KOPT-K1 (cell line): ENCODE results near the gene KANSL2.
"Not testable (repeated sequence)": the region's sequence is repeated elsewhere in the genome, so short reads cannot be mapped to it uniquely, and the experiment has no call there.

Experiments
- H3K27ac ChIP-seq: fragments of 200-600 bp; sonication (generic); 2 replicates; pipeline ENCODE4 v1.5.1; 2016; ENCODE audit warnings: antibody characterized with exemption, mild to moderate bottlenecking, low read depth, low read length; ENCODE audit not compliant: poor library complexity, severe bottlenecking
- H3K36me3 ChIP-seq: fragments of 200-600 bp; sonication (generic); 2 replicates; pipeline ENCODE4 v1.5.1; 2017; ENCODE audit warnings: antibody characterized with exemption, mild to moderate bottlenecking, low read length, moderate library complexity; ENCODE audit not compliant: insufficient read depth
- H3K9me3 ChIP-seq: fragments of 200-600 bp; sonication (generic); 2 replicates; pipeline ENCODE4 v1.5.1; 2017; ENCODE audit warnings: antibody characterized with exemption, low read length, mild to moderate bottlenecking; ENCODE audit not compliant: insufficient read depth, poor library complexity, severe bottlenecking

KANSL2 gene

GRCh38 chr12:48681710-48682532 is at the start of gene KANSL2:
Gene KANSL2 (minus strand): TSS chr12:48682238. CDS start chr12:48681632, 606 bp downstream.
- Histone ChIP-seq H3K9me3 (no peaks in the 10 kb centered on the region), H3K27ac (peak within 1 kb of the TSS; percentile 92), H3K36me3 (peaks cover 38% of the 10 kb centered on the region)

- Histone ChIP-seq H3K36me3 (no peaks in the 10 kb centered on the region), H3K27ac (no peak overlapping the region), H3K9me3 (no peaks in the 10 kb centered on the region)
Observed at GRCh38 chr12:48728807-48729206, 46.8 kb upstream of the KANSL2 start.

GRCh38 chr12:48720737-48721136 is 38.7 kb upstream of the KANSL2 start:
- not testable (repeated sequence) for H3K27ac ChIP-seq, H3K36me3 ChIP-seq
- H3K9me3 ChIP-seq = peaks cover 20% of the 10 kb centered on the region

- not testable (repeated sequence) for H3K27ac ChIP-seq, H3K36me3 ChIP-seq
- peaks cover 20% of the 10 kb centered on the region for H3K9me3 ChIP-seq
Observed at GRCh38 chr12:48720171-48720570, 38.1 kb upstream of the KANSL2 start.

GRCh38 chr12:48719002-48719401 is 37.0 kb upstream of the KANSL2 start:
- not testable (repeated sequence) for H3K27ac ChIP-seq
- Histone ChIP-seq H3K36me3 (peaks cover 13% of the 10 kb centered on the region), H3K9me3 (peaks cover 20% of the 10 kb centered on the region)

- H3K9me3 ChIP-seq = peaks cover 19% of the 10 kb centered on the region
- H3K27ac ChIP-seq = peak overlapping the region; percentile 87
- H3K36me3 ChIP-seq = peaks cover 30% of the 10 kb centered on the region
Observed at GRCh38 chr12:48717252-48717695, 35.2 kb upstream of the KANSL2 start.

- Histone ChIP-seq H3K27ac (peak within 1 kb of the TSS; percentile 87), H3K36me3 (peaks cover 36% of the 10 kb centered on the region), H3K9me3 (peaks cover 16% of the 10 kb centered on the region)
Observed at GRCh38 chr12:48716493-48717251, 34.6 kb upstream of the KANSL2 start, which contains the start of gene CCNT1. Gene CCNT1 (minus strand): TSS chr12:48716707. CDS start chr12:48716675, 32 bp downstream.

- Histone ChIP-seq H3K36me3 (peaks cover 42% of the 10 kb centered on the region), H3K9me3 (peaks cover 14% of the 10 kb centered on the region), H3K27ac (peak overlapping the region; percentile 87)
Observed at GRCh38 chr12:48716168-48716492, 34.1 kb upstream of the KANSL2 start.

GRCh38 chr12:48712209-48712608 is 30.2 kb upstream of the KANSL2 start:
- H3K36me3 ChIP-seq = peaks cover 80% of the 10 kb centered on the region
- no peaks in the 10 kb centered on the region for H3K9me3 ChIP-seq

GRCh38 chr12:48698822-48699221 is 16.8 kb upstream of the KANSL2 start:
- H3K9me3 ChIP-seq, H3K27ac ChIP-seq: not testable (repeated sequence)
- peaks cover 93% of the 10 kb centered on the region for H3K36me3 ChIP-seq

More at GRCh38 chr12:48712209-48712608, 30.2 kb upstream of the KANSL2 start:
- no peak overlapping the region for H3K27ac ChIP-seq

GRCh38 chr12:48696626-48697025 is 14.6 kb upstream of the KANSL2 start:
- H3K36me3 ChIP-seq = peaks cover 93% of the 10 kb centered on the region
- H3K9me3 ChIP-seq = no peaks in the 10 kb centered on the region
- H3K27ac ChIP-seq = no peak overlapping the region

- Histone ChIP-seq H3K9me3 (no peaks in the 10 kb centered on the region), H3K36me3 (peaks cover 97% of the 10 kb centered on the region), H3K27ac (no peak overlapping the region)
Observed at GRCh38 chr12:48695859-48696258, 13.8 kb upstream of the KANSL2 start.

- Histone ChIP-seq H3K36me3 (peaks cover 99% of the 10 kb centered on the region), H3K9me3 (no peaks in the 10 kb centered on the region), H3K27ac (no peak overlapping the region)
Observed at GRCh38 chr12:48694038-48694437, 12.0 kb upstream of the KANSL2 start.

- Histone ChIP-seq H3K27ac (no peak overlapping the region), H3K9me3 (no peaks in the 10 kb centered on the region), H3K36me3 (peaks cover 99% of the 10 kb centered on the region)
Observed at GRCh38 chr12:48693572-48693971, 11.5 kb upstream of the KANSL2 start.

GRCh38 chr12:48691826-48692487 is 9.9 kb upstream of the KANSL2 start:
- peaks cover 99% of the 10 kb centered on the region for H3K36me3 ChIP-seq
- no peak overlapping the region for H3K27ac ChIP-seq
- no peaks in the 10 kb centered on the region for H3K9me3 ChIP-seq
